Stimulated activated CD8-positive, alpha-beta memory T cell treated with anti-CD3 and anti-CD28 coated beads, Interleukin-7, amount 100 ng/mL, for 24 hours (primary cell): Measurements from ENCODE around the gene KIF22.
A peak's percentile ranks its signal among the peaks of the same experiment; 100 is the strongest.
"Not testable (repeated sequence)": the region's sequence is repeated elsewhere in the genome, so short reads cannot be mapped to it uniquely, and the experiment has no call there.

Experiments used
- DNase-seq: peaks from one replicate; pipeline ENCODE4 v3.0.0-alpha.2; 2020; ENCODE audit warnings: low read depth

KIF22 gene

GRCh38 chr16:29815032-29815721, 24.6 kb downstream of the KIF22 start:
- no peak for DNase-seq

- peak; percentile 96 for DNase-seq
Measured at GRCh38 chr16:29815793-29816693, 25.5 kb downstream of the KIF22 start, which contains the start of gene PAGR1. PAGR1 (plus strand) TSS chr16:29816152; CDS start chr16:29816526, 374 bp downstream.

GRCh38 chr16:29816694-29817441, 26.3 kb downstream of the KIF22 start:
- DNase-seq: no peak

GRCh38 chr16:29818082-29818481, 27.5 kb downstream of the KIF22 start:
- DNase-seq: no peak

GRCh38 chr16:29819506-29819905, 29.0 kb downstream of the KIF22 start:
- DNase-seq: no peak

GRCh38 chr16:29820271-29820701, 29.7 kb downstream of the KIF22 start, which contains the start of gene MVP:
MVP (plus strand) TSS chr16:29820462; CDS start chr16:29830550, 10,088 bp downstream.
- no peak for DNase-seq

DNA sequence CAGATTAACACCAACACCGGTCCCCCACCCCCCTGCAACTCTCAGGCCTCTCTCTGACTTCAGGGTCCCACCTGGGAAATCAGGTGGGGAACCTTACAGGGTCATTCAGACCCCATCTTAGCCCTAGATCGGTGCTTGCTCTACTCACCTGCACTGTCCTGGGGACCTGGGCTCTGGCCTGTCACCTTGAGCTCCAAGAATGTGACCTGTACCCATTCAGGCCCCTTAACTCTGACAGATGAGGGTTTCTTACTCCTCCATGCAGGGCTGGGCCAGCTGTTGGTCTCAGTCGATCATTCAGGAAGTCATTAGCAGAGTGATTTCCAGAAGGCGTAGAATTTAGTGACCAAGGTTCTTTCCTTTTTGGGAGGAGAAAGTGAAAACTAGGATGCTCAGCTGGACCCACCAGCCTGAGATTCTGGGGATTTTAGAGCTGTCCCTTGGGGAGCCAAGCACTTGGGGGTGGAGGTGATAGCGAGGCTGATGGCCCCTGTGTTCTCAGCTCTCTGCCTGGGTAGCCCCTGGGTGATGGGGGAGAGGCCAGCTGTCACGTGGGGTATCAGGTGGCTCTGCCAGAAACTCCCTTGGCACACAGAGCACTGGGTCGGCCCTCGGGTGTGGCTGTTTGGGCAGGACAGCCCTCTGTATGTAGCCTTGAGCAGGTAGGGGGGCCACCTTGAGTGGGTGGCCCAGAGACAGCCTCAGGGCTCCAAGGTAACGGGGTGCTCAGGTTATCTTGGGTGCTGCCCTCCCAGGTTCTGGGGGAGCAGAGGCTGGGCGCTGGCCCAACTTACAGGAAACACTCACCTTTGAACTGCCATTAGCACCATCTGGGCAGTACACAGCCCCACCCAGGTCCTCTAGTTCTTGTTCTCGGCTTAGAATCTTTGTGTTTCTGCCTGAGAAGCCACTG, 30.4 kb downstream of the KIF22 start:
- no peak for DNase-seq

DNA sequence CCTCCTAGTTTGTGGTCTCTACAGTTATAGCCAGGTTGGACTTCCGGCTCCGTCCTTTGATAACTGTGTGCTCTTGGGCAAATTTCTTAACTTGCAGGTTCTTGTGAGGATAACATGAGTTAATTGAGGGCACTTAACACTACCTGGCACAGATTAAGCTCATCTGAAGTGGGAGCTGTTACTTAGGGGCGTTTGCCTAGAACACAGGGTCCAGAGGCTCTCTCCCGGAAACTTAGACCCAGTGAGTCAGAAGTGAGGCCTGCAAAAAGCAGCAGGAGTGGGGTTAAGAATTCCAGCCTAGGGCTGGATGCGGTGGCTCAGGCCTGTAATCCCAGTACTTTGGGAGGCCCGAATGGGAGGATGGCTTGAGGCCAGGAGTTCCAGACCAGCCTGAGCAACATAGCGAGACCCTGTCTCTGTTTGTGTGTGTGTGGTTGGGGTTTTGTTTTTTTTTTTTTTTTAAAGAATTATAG, 31.1 kb downstream of the KIF22 start:
- no peak for DNase-seq

DNA sequence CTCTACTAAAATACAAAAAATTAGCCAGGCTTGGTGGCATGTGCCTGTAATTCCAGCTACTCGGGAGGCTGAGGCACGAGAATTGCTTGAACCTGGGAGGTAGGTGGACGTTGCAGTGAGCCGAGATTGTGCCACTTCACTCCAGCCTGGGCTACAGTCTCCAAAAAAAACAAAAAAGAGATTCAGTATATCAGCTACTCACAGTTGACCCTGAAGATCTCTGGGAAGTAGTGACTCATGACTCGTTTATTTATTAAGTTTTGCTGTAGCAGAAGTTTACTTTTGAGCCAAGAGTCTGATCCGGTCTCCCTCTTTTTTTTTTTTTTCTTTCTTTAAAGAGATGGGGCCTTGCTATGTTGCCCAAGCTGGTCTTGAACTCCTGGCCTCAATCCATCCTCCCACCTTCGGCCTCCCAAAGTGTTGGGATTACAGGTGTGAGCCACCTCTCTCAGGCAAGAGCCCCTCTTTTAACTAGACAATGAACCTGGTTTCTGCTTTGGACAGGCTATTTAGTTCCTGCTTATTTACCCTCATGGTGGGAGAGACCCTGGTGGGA, 34.1 kb downstream of the KIF22 start:
- no peak for DNase-seq

GRCh38 chr16:29825145-29826044, 34.8 kb downstream of the KIF22 start:
- no peak for DNase-seq

DNA sequence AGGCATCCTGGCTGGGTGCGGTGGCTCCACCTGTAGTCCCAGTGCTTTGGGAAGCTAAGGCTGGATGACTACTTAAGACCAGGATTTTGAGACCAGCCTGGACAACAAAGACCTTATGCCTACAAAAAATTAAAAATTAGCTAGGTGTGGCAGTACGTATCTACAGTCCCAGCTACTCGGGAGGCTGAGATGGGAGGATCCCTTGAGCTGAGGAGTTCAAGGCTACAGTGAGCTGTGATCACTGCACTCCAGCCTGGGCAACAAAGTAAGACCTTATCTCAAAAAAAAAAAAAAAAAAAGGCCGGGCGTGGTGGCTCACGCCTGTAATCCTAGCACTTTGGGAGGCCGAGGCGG, 35.8 kb downstream of the KIF22 start:
- DNase-seq: no peak

GRCh38 chr16:29830774-29831173, 40.2 kb downstream of the KIF22 start:
- DNase-seq: no peak

DNA sequence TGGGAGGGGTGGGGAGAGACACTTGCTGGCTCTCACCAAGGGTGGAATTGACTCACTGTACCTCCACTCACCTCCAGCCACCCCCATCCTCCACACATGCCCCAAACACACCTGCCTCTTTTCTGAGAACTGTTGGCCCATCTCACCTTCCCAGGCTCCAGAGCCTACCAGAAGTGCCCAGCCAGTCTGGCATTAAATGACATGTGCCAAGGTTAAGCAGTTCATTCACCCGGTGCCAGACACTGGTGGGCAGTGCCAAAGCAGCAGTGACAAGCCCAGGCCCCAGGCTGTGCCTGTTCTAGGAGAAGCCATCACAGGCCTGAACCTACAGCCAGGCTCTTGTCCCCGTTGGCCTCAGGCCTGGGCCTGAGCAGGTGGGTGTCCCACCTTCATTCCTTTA, 40.9 kb downstream of the KIF22 start:
- no peak for DNase-seq

DNA sequence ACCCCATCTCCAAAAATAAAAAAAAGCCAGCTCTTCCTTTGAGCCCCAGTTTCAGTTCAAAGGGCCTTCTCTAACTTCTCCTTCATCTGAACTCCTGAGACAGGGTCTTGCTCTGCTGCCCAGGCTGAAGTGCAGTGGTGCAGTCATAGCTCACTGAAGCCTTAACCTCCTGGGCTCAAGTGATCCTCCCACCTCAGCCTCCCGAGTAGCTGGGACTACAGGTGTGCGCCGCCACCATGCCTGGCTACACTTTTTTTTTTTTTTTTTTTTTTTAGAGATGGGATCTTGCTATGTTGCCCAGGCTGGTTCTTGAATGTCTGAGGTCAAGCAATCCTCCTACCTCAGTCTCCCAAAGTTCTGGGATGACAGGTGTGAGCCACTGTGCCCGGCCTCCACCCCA, 42.7 kb downstream of the KIF22 start:
- not testable (repeated sequence) for DNase-seq

GRCh38 chr16:29834079-29834478, 43.5 kb downstream of the KIF22 start:
- no peak for DNase-seq

DNA sequence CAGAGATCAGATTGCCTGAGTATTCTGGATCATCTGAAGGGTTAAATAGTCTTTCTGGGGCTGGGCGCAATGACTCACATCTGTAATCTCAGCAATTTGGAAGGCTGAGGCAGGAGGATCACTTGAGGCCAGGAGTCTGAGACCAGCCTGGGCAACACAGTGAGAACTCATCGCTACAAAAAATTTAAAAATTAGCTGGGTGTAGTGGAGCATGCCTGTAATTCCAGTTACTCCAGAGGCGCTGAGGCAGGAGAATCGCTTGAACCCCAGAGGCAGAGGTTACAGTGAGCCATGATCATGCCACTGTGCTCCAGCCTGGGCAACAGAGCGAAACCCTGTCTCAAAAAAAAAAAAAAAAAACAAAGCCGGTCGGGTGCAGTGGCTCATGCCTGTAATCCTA, 45.4 kb downstream of the KIF22 start:
- no peak for DNase-seq

- no peak for DNase-seq
Measured at GRCh38 chr16:29836623-29837022, 46.1 kb downstream of the KIF22 start.

- DNase-seq: no peak
Measured at GRCh38 chr16:29837841-29838240, 47.3 kb downstream of the KIF22 start.

DNA sequence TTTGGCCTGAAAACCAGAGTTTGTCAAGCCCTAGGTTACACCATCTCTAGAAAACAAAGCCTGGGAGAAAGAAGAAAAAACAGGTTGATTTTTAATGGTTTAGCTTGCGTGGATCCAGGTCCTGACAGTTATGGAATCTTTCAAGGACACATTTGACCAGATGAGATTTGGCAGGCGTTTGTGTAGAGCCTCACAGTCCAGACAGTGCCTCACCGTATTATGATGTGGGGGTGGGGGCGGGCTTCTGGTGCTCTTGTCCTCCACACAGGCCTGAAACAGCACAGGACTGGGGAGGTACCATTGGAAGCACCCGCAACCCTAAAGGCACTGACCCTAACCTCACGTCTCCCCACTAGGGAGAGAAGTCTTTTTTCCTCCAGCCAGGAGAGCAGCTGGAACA, 49.3 kb downstream of the KIF22 start:
- DNase-seq: no peak

DNA sequence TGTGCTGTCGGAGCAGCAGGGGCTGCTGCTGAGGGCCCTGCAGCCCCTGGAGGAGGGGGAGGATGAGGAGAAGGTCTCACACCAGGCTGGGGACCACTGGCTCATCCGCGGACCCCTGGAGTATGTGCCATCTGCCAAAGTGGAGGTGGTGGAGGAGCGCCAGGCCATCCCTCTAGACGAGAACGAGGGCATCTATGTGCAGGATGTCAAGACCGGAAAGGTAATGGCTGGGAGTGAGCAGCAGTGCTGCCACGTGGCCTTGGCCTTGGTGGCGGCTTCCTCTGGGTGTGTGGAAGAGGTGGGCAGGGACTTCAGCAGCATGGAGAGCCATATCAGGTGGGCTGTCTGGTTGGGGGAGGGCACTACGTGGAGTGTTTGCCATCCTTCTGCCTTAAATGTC, 49.7 kb downstream of the KIF22 start:
- DNase-seq: no peak
